Thoracic aorta (tissue), 2 donors: ENCODE data around the gene UGT1A6. TPM values are rescaled to one million over a fixed set of nuclear protein-coding genes. Genes with fewer than 3 reads are reported as not detected.

Experiments used
- ATAC-seq: fragments of 150-250 bp; one replicate; pipeline ENCODE4 v1.8.0; 2017; ENCODE audit warnings: low read depth; ENCODE audit not compliant: insufficient number of reproducible peaks, low FRiP score
- DNase-seq: peaks from one replicate; pipeline ENCODE4 v3.0.0-alpha.2; 2020; ENCODE audit warnings: low spot score
- H3K27ac ChIP-seq, 2 donors: fragments of 200-600 bp; sonication (generic); 1 replicate in 1 of 2; 2 replicates in 1 of 2; pipeline ENCODE4 v1.5.1; 2016; ENCODE audit warnings: mild to moderate bottlenecking in 2 of 2, moderate library complexity in 2 of 2
- H3K27me3 ChIP-seq: fragments of 200-600 bp; sonication (generic); replicated peaks from 2 replicates; pipeline ENCODE4 v1.6.0; 2016; ENCODE audit warnings: mild to moderate bottlenecking; ENCODE audit not compliant: insufficient read depth
- H3K36me3 ChIP-seq: fragments of 200-600 bp; sonication (generic); one replicate; pipeline ENCODE4 v1.5.1; 2016
- H3K4me1 ChIP-seq, 2 donors: fragments of 200-600 bp; sonication (generic); 1 replicate in 1 of 2; 2 replicates in 1 of 2; pipeline versions ENCODE4 v1.5.1 to v1.6.0; 2016; ENCODE audit warnings: low read depth in 2 of 2, mild to moderate bottlenecking in 1 of 2; ENCODE audit not compliant: control insufficient read depth in 1 of 2
- H3K4me3 ChIP-seq: fragments of 200-600 bp; sonication (generic); 2 replicates; pipeline ENCODE4 v1.5.1; 2016; ENCODE audit warnings: mild to moderate bottlenecking
- H3K9me3 ChIP-seq: fragments of 200-600 bp; sonication (generic); 2 replicates; pipeline ENCODE4 v1.5.1; 2016
- total RNA-seq, 2 donors: library from RNA; depleted of rRNA; stranded (reverse); fragments of >200 nt; gene quantifications; one replicate each; pipeline versions ENCODE4 v1.1.0 to v1.2.3, GENCODE V29; 2016
- TF ChIP-seq, protein P1 (sequence below): fragments of 200-600 bp; sonication (generic); IDR thresholded peaks from one replicate; pipeline ENCODE4 v1.5.1; 2019; ENCODE audit warnings: antibody characterized with exemption

Gene UGT1A6
- total RNA-seq, 2 donors from 2014 or later = not detected

DNA sequence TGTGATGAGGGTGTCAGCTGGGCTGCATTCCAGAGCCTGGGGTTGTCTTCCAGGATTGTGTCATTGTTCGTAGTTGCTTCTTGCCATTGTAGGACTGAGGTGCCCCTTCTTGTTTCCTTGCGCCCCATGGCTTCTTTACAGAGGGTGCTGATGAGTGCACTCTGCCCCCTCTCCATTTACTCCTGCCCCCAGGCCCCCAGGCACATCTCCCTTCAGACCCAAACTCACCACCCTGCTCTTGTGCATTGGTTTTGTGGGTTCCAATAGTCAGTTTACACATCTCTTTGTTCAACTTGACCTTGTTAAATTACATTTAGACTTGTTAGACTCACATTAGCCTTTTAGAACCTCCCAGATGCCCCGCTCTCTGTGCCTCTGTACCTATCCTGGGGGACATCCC lies 128.5 kb downstream of the UGT1A6 start:
- ATAC-seq (no peak), DNase-seq (no peak)
- no peak overlapping the region for H3K27ac ChIP-seq
- no peaks in the 10 kb centered on the region for H3K36me3 ChIP-seq
- no peaks in the 10 kb centered on the region for H3K4me1 ChIP-seq
- no peaks in the 10 kb centered on the region for H3K9me3 ChIP-seq
- H3K4me3 ChIP-seq = no peak overlapping the region
- no peaks in the 10 kb centered on the region for H3K27me3 ChIP-seq
- TF ChIP-seq, protein P1, sequence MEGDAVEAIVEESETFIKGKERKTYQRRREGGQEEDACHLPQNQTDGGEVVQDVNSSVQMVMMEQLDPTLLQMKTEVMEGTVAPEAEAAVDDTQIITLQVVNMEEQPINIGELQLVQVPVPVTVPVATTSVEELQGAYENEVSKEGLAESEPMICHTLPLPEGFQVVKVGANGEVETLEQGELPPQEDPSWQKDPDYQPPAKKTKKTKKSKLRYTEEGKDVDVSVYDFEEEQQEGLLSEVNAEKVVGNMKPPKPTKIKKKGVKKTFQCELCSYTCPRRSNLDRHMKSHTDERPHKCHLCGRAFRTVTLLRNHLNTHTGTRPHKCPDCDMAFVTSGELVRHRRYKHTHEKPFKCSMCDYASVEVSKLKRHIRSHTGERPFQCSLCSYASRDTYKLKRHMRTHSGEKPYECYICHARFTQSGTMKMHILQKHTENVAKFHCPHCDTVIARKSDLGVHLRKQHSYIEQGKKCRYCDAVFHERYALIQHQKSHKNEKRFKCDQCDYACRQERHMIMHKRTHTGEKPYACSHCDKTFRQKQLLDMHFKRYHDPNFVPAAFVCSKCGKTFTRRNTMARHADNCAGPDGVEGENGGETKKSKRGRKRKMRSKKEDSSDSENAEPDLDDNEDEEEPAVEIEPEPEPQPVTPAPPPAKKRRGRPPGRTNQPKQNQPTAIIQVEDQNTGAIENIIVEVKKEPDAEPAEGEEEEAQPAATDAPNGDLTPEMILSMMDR = no peak

DNA sequence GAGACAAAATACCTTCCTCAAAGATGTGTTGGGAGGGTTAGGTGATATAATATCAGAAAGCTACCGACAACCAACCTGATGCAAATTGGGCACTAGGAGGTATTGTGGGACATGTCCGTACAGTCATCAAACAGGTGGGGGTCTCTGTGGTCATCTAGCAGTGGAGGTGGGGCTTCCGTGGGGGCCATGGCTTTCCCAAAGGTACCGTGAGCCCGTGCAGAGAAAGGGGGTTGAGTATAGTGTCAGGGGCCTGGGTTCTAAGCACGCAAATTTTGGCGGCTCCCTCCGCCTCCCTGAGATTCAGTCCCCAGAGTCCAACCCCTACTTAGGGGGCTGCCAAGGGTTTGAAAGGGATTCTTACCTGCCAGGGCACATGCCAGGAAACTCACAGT lies 129.0 kb downstream of the UGT1A6 start:
- Histone ChIP-seq H3K36me3 (no peaks in the 10 kb centered on the region), H3K27ac (no peak overlapping the region), H3K4me1 (no peaks in the 10 kb centered on the region), H3K27me3 (no peaks in the 10 kb centered on the region), H3K4me3 (no peak overlapping the region), H3K9me3 (no peaks in the 10 kb centered on the region)
- ATAC-seq (no peak), DNase-seq (no peak)
- TF ChIP-seq, protein P1 = no peak

DNA sequence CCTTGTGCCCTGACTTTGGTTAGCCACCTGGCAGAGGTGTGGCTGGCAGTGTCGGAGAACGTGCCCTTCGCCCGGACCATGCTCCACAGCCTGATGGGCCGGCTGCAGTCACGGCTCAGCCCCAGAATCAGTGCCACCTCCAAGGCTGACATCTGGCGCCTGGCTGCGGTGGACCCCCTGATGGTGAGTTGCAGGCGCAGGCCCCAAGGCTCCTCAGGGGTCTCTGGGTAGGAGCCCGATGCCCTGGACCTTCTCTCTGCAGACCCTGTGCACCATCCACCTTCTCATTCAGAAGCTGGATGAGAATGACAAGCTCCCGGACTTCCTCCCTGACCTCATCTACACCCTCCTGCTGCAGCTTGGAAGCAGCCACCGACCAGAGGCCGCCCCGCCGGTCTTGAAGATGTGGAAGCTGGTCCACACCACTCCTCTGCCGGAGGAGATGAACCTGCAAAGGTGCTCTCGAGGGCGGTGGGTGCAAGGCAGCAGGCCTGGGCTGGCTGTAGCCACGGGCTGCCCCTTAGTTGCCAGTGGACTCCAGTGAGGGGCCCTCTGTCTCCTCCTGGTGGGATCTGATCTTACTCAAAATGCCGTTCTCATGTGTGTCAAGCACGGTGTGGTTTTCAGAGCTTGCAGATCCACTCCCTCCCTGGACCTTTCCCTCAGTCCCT lies 129.5 kb downstream of the UGT1A6 start:
- H3K36me3 ChIP-seq = no peaks in the 10 kb centered on the region
- ATAC-seq (no peak), DNase-seq (no peak)
- H3K4me1 ChIP-seq = no peaks in the 10 kb centered on the region
- no peak overlapping the region for H3K4me3 ChIP-seq
- no peaks in the 10 kb centered on the region for H3K9me3 ChIP-seq
- no peaks in the 10 kb centered on the region for H3K27me3 ChIP-seq
- TF ChIP-seq, protein P1 = no peak
- no peak overlapping the region for H3K27ac ChIP-seq

Other genes with a start within 250 kb of the UGT1A6 start
- gene USP40, start 126.1 kb upstream of the UGT1A6 start, total RNA-seq = 10 to 100 TPM; 23.3 to 30.0 TPM
- not detected for gene UGT1A8, start 75.3 kb upstream of the UGT1A6 start, total RNA-seq
- gene UGT1A10, start 56.4 kb upstream of the UGT1A6 start, total RNA-seq = under 1 TPM in 1 of 2 donors, not detected in 1; 0.41 TPM
- not detected for gene UGT1A9, start 21.0 kb upstream of the UGT1A6 start, total RNA-seq
- gene UGT1A7, start 11.0 kb upstream of the UGT1A6 start, total RNA-seq = under 1 TPM in 1 of 2 donors, not detected in 1; 0.35 TPM
- gene UGT1A5, start 20.0 kb downstream of the UGT1A6 start, total RNA-seq = not detected
- gene UGT1A4, start 25.8 kb downstream of the UGT1A6 start, total RNA-seq = not detected
- not detected for gene UGT1A3, start 36.2 kb downstream of the UGT1A6 start, total RNA-seq
- not detected for gene UGT1A1, start 67.4 kb downstream of the UGT1A6 start, total RNA-seq
- not detected for gene MROH2A, start 85.4 kb downstream of the UGT1A6 start, total RNA-seq
- 1 to 10 TPM in 1 of 2 donors, under 1 TPM in 1; 0.95 to 1.6 TPM for gene HJURP, start 161.6 kb downstream of the UGT1A6 start, total RNA-seq
- not detected for gene TRPM8, start 224.5 kb downstream of the UGT1A6 start, total RNA-seq